T-helper 2 cell treated with Interferon-gamma antibody and Interleukin-4, amounts not matched to agents 5 μg/mL and 100 μg/mL, for 36 hours (primary cell): ENCODE results near the gene CAMK2B.

Experiments used
- DNase-seq: peaks from one replicate; pipeline ENCODE4 v3.0.0; 2021; ENCODE audit warnings: low spot score
- H3K27ac Mint-ChIP-seq: one replicate; pipeline ENCODE4 v1.8.0; 2021; ENCODE audit warnings: mild to moderate bottlenecking, mixed read lengths
- H3K27me3 Mint-ChIP-seq: one replicate; pipeline ENCODE4 v1.8.0; 2021; ENCODE audit warnings: low read depth, mixed read lengths
- H3K36me3 Mint-ChIP-seq: one replicate; pipeline ENCODE4 v1.8.0; 2021; ENCODE audit warnings: low read depth, mixed read lengths
- H3K4me1 Mint-ChIP-seq: one replicate; pipeline ENCODE4 v1.8.0; 2021; ENCODE audit warnings: low read depth, mixed read lengths
- H3K4me3 Mint-ChIP-seq: one replicate; pipeline ENCODE4 v1.8.0; 2022; ENCODE audit warnings: mild to moderate bottlenecking, moderate library complexity, mixed read lengths
- H3K9me3 Mint-ChIP-seq: one replicate; pipeline ENCODE4 v1.8.0; 2021; ENCODE audit warnings: mixed read lengths

Gene CAMK2B

GRCh38 chr7:44261240-44261639 lies 64.2 kb downstream of the CAMK2B start:
- DNase-seq = no peak
- no peaks in the 10 kb centered on the region for H3K9me3 Mint-ChIP-seq
- H3K27me3 Mint-ChIP-seq = peaks cover 2% of the 10 kb centered on the region
- H3K36me3 Mint-ChIP-seq = no peaks in the 10 kb centered on the region
- no peak overlapping the region for H3K4me3 Mint-ChIP-seq
- peaks cover 28% of the 10 kb centered on the region for H3K4me1 Mint-ChIP-seq
- no peak overlapping the region for H3K27ac Mint-ChIP-seq

GRCh38 chr7:44259547-44260457 lies 65.6 kb downstream of the CAMK2B start:
- no peak overlapping the region for H3K27ac Mint-ChIP-seq
- peaks cover 28% of the 10 kb centered on the region for H3K4me1 Mint-ChIP-seq
- no peaks in the 10 kb centered on the region for H3K36me3 Mint-ChIP-seq
- no peak for DNase-seq
- no peaks in the 10 kb centered on the region for H3K27me3 Mint-ChIP-seq
- no peaks in the 10 kb centered on the region for H3K9me3 Mint-ChIP-seq
- no peak overlapping the region for H3K4me3 Mint-ChIP-seq

GRCh38 chr7:44258865-44259546 lies 66.4 kb downstream of the CAMK2B start:
- Mint-ChIP-seq H3K4me3 (no peak overlapping the region), H3K9me3 (no peaks in the 10 kb centered on the region), H3K27me3 (no peaks in the 10 kb centered on the region), H3K27ac (peak overlapping the region; percentile 92), H3K36me3 (no peaks in the 10 kb centered on the region), H3K4me1 (peaks cover 28% of the 10 kb centered on the region)
- DNase-seq = no peak

GRCh38 chr7:44258423-44258760 lies 67.0 kb downstream of the CAMK2B start:
- no peak for DNase-seq
- peaks cover 28% of the 10 kb centered on the region for H3K4me1 Mint-ChIP-seq
- H3K36me3 Mint-ChIP-seq = no peaks in the 10 kb centered on the region
- H3K27me3 Mint-ChIP-seq = no peaks in the 10 kb centered on the region
- peak overlapping the region; percentile 74 for H3K4me3 Mint-ChIP-seq
- H3K27ac Mint-ChIP-seq = peak overlapping the region; percentile 92
- no peaks in the 10 kb centered on the region for H3K9me3 Mint-ChIP-seq

- Mint-ChIP-seq H3K4me3 (peak overlapping the region; percentile 74), H3K4me1 (peaks cover 28% of the 10 kb centered on the region), H3K27me3 (no peaks in the 10 kb centered on the region), H3K36me3 (no peaks in the 10 kb centered on the region), H3K27ac (peak overlapping the region; percentile 92), H3K9me3 (no peaks in the 10 kb centered on the region)
- peak; percentile 87 for DNase-seq
Observed at GRCh38 chr7:44257618-44258422, 67.6 kb downstream of the CAMK2B start.

GRCh38 chr7:44257213-44257612 lies 68.2 kb downstream of the CAMK2B start:
- Mint-ChIP-seq H3K27me3 (no peaks in the 10 kb centered on the region), H3K4me3 (no peak overlapping the region), H3K4me1 (peaks cover 28% of the 10 kb centered on the region), H3K27ac (peak overlapping the region; percentile 92), H3K36me3 (no peaks in the 10 kb centered on the region), H3K9me3 (no peaks in the 10 kb centered on the region)
- no peak for DNase-seq

GRCh38 chr7:44256459-44256858 lies 68.9 kb downstream of the CAMK2B start:
- Mint-ChIP-seq H3K27me3 (no peaks in the 10 kb centered on the region), H3K4me1 (peaks cover 28% of the 10 kb centered on the region), H3K36me3 (no peaks in the 10 kb centered on the region), H3K9me3 (no peaks in the 10 kb centered on the region), H3K27ac (peak overlapping the region; percentile 92), H3K4me3 (no peak overlapping the region)
- DNase-seq = no peak

GRCh38 chr7:44251881-44252280 lies 73.5 kb downstream of the CAMK2B start:
- no peaks in the 10 kb centered on the region for H3K27me3 Mint-ChIP-seq
- H3K36me3 Mint-ChIP-seq = no peaks in the 10 kb centered on the region
- no peaks in the 10 kb centered on the region for H3K9me3 Mint-ChIP-seq
- DNase-seq = no peak
- H3K4me3 Mint-ChIP-seq = no peak overlapping the region
- H3K27ac Mint-ChIP-seq = no peak overlapping the region
- H3K4me1 Mint-ChIP-seq = no peaks in the 10 kb centered on the region

GRCh38 chr7:44251269-44251668 lies 74.1 kb downstream of the CAMK2B start:
- Mint-ChIP-seq H3K27ac (no peak overlapping the region), H3K9me3 (no peaks in the 10 kb centered on the region), H3K27me3 (no peaks in the 10 kb centered on the region), H3K4me3 (no peak overlapping the region), H3K36me3 (no peaks in the 10 kb centered on the region), H3K4me1 (no peaks in the 10 kb centered on the region)
- no peak for DNase-seq

GRCh38 chr7:44249639-44250234 lies 75.7 kb downstream of the CAMK2B start:
- Mint-ChIP-seq H3K4me3 (no peak overlapping the region), H3K36me3 (no peaks in the 10 kb centered on the region), H3K27ac (no peak overlapping the region), H3K27me3 (no peaks in the 10 kb centered on the region), H3K4me1 (no peaks in the 10 kb centered on the region), H3K9me3 (no peaks in the 10 kb centered on the region)
- no peak for DNase-seq

- Mint-ChIP-seq H3K4me3 (no peak overlapping the region), H3K4me1 (no peaks in the 10 kb centered on the region), H3K27me3 (no peaks in the 10 kb centered on the region), H3K27ac (no peak overlapping the region), H3K9me3 (no peaks in the 10 kb centered on the region), H3K36me3 (no peaks in the 10 kb centered on the region)
- no peak for DNase-seq
Observed at GRCh38 chr7:44247868-44248651, 77.3 kb downstream of the CAMK2B start.

GRCh38 chr7:44246396-44247113 lies 78.8 kb downstream of the CAMK2B start:
- H3K36me3 Mint-ChIP-seq = no peaks in the 10 kb centered on the region
- no peaks in the 10 kb centered on the region for H3K27me3 Mint-ChIP-seq
- DNase-seq = no peak
- no peaks in the 10 kb centered on the region for H3K9me3 Mint-ChIP-seq
- no peaks in the 10 kb centered on the region for H3K4me1 Mint-ChIP-seq
- H3K4me3 Mint-ChIP-seq = no peak overlapping the region
- H3K27ac Mint-ChIP-seq = no peak overlapping the region

- H3K27ac Mint-ChIP-seq = no peak overlapping the region
- no peaks in the 10 kb centered on the region for H3K27me3 Mint-ChIP-seq
- DNase-seq = peak; percentile 17
Observed at GRCh38 chr7:44244282-44244681, 81.1 kb downstream of the CAMK2B start.

More at GRCh38 chr7:44244282-44244681, 81.1 kb downstream of the CAMK2B start:
- Mint-ChIP-seq H3K4me1 (no peaks in the 10 kb centered on the region), H3K4me3 (no peak overlapping the region), H3K36me3 (no peaks in the 10 kb centered on the region), H3K9me3 (no peaks in the 10 kb centered on the region)
